H1 (cell line): ENCODE results near the gene GBF1. TPM values are rescaled to one million over a fixed set of nuclear protein-coding genes. Genes with fewer than 3 reads are reported as not detected.

Experiments used
- CTCF ChIA-PET: fragments of 300-600 bp; sonication (Branson Sonifier 250); formaldehyde crosslinking; loops from one replicate; lab custom pipeline; 2021; ENCODE audit not compliant: partially characterized antibody; lab: Charles Lee
- POLR2A ChIA-PET: fragments of 300-600 bp; sonication (Branson Sonifier 250); formaldehyde crosslinking; loops from one replicate; lab custom pipeline; 2021; ENCODE audit warnings: inconsistent platforms; ENCODE audit not compliant: partially characterized antibody; lab: Charles Lee
- DNase-seq, 2 experiments: peaks; one replicate each; pipeline versions ENCODE4 v3.0.0 to v3.0.0-alpha.2; 2010 to 2022; ENCODE audit warnings: low spot score in 2 of 2, low read depth in 1 of 2, mixed read lengths in 1 of 2
- FAIRE-seq: peaks from 2 replicates; lab custom pipeline; 2011; peaks lifted over from hg19 to GRCh38; lab: Jason Lieb, UNC
- H2AFZ ChIP-seq: 2 replicates; pipeline ENCODE4 v1.8.1; 2012; ENCODE audit warnings: low read length, inconsistent platforms
- H2AK5ac ChIP-seq: 2 replicates; pipeline ENCODE4 v1.6.1; 2013; ENCODE audit warnings: low read depth, low read length
- H2BK120ac ChIP-seq: replicated peaks from 2 replicates; pipeline ENCODE3; 2013; ENCODE audit warnings: low read depth, low read length, inconsistent platforms
- H2BK12ac ChIP-seq: 2 replicates; pipeline ENCODE4 v1.6.1; 2013; ENCODE audit warnings: low read depth, low read length
- H2BK15ac ChIP-seq: 2 replicates; pipeline ENCODE4 v1.6.1; 2013; ENCODE audit warnings: low read length
- H2BK20ac ChIP-seq: 2 replicates; pipeline ENCODE4 v1.6.1; 2013; ENCODE audit warnings: low read length
- H2BK5ac ChIP-seq: 2 replicates; pipeline ENCODE4 v1.6.1; 2013; ENCODE audit warnings: low read depth, low read length
- H3K14ac ChIP-seq: 2 replicates; pipeline ENCODE4 v1.6.1; 2013; ENCODE audit warnings: inconsistent platforms; ENCODE audit not compliant: insufficient read length
- H3K18ac ChIP-seq: 2 replicates; pipeline ENCODE4 v1.6.1; 2013; ENCODE audit warnings: low read length; ENCODE audit errors: extremely low read depth
- H3K23ac ChIP-seq: 2 replicates; pipeline ENCODE4 v1.6.1; 2013; ENCODE audit warnings: inconsistent platforms; ENCODE audit not compliant: insufficient read length
- H3K23me2 ChIP-seq: 2 replicates; pipeline ENCODE4 v1.6.1; 2013; ENCODE audit warnings: low read depth, low read length
- H3K27ac ChIP-seq: 2 replicates; pipeline ENCODE4 v1.6.1; 2011; ENCODE audit warnings: low read depth, low read length, inconsistent platforms
- H3K27me3 ChIP-seq, 4 experiments: replicated peaks in 1 of 4; 1 replicate in 1 of 4; 2 replicates in 3 of 4; pipeline versions ENCODE4 v1.6.1 to v1.8.1; 2011 to 2013; ENCODE audit warnings: low read length in 3 of 4, mild to moderate bottlenecking in 3 of 4, inconsistent platforms in 2 of 4, mixed read lengths in 2 of 4, moderate library complexity in 1 of 4; ENCODE audit not compliant: control insufficient read depth in 3 of 4, insufficient read depth in 3 of 4; ENCODE audit errors: extremely low read depth in 1 of 4
- H3K36me3 ChIP-seq, 4 experiments: 2 replicates each; pipeline versions ENCODE4 v1.6.1 to v1.8.1; 2011 to 2013; ENCODE audit warnings: mild to moderate bottlenecking in 4 of 4, low read length in 3 of 4, moderate library complexity in 2 of 4, control low read depth in 1 of 4, inconsistent platforms in 1 of 4; ENCODE audit not compliant: insufficient read depth in 4 of 4, control insufficient read depth in 2 of 4
- H3K4ac ChIP-seq: replicated peaks from 2 replicates; pipeline ENCODE3; 2013; ENCODE audit warnings: low read length, low read depth, mixed read lengths, inconsistent platforms; ENCODE audit not compliant: insufficient read length
- H3K4me1 ChIP-seq, 4 experiments: replicated peaks in 1 of 4; 1 replicate in 1 of 4; 2 replicates in 3 of 4; pipeline versions ENCODE4 v1.6.1 to v1.8.1; 2011 to 2013; ENCODE audit warnings: low read length in 3 of 4, inconsistent platforms in 2 of 4, mixed read lengths in 1 of 4; ENCODE audit not compliant: insufficient read depth in 4 of 4, control insufficient read depth in 3 of 4
- H3K4me2 ChIP-seq, 2 experiments: 2 replicates each; pipeline versions ENCODE4 v1.6.1 to v1.8.1; 2011 to 2013; ENCODE audit warnings: low read depth in 2 of 2, low read length in 2 of 2, control low read depth in 1 of 2, inconsistent platforms in 1 of 2, mild to moderate bottlenecking in 1 of 2; ENCODE audit not compliant: insufficient read depth in 1 of 2
- H3K4me3 ChIP-seq, 4 experiments: fragments of 200-600, 300-600 bp in 1 of 4; sonication (generic), shearing (Covaris generic), sonication (Bioruptor Twin) in 1 of 4; 2 replicates each; pipeline versions ENCODE4 v1.5.1 to v1.8.1; 2011 to 2016; ENCODE audit warnings: low read length in 4 of 4, low read depth in 3 of 4, control low read depth in 2 of 4, inconsistent platforms in 2 of 4, mild to moderate bottlenecking in 2 of 4, mixed read lengths in 1 of 4, moderate library complexity in 1 of 4; ENCODE audit not compliant: insufficient read depth in 2 of 4; ENCODE audit errors: extremely low read depth in 1 of 4
- H3K56ac ChIP-seq: replicated peaks from 2 replicates; pipeline ENCODE3; 2013; ENCODE audit warnings: low read depth, mild to moderate bottlenecking, mixed read lengths, low read length, inconsistent platforms; ENCODE audit not compliant: insufficient read length
- H3K79me1 ChIP-seq: 2 replicates; pipeline ENCODE4 v1.6.1; 2013; ENCODE audit warnings: low read depth, low read length, control low read depth
- H3K79me2 ChIP-seq, 2 experiments: 2 replicates each; pipeline versions ENCODE4 v1.6.1 to v1.8.1; 2012 to 2013; ENCODE audit warnings: low read length in 2 of 2, mild to moderate bottlenecking in 2 of 2, inconsistent platforms in 1 of 2; ENCODE audit not compliant: insufficient read depth in 2 of 2, control insufficient read depth in 1 of 2
- H3K9ac ChIP-seq, 4 experiments: replicated peaks in 1 of 4; 1 replicate in 1 of 4; 2 replicates in 3 of 4; pipeline versions ENCODE4 v1.6.1 to v1.8.1; 2011 to 2013; ENCODE audit warnings: low read depth in 3 of 4, low read length in 3 of 4, control low read depth in 2 of 4, mild to moderate bottlenecking in 2 of 4, moderate library complexity in 2 of 4, inconsistent platforms in 1 of 4; ENCODE audit errors: extremely low read depth in 1 of 4
- H3K9me3 ChIP-seq, 2 experiments: 2 replicates each; pipeline versions ENCODE4 v1.6.1 to v1.8.1; 2012 to 2013; ENCODE audit warnings: mild to moderate bottlenecking in 2 of 2, moderate library complexity in 2 of 2, control low read depth in 1 of 2, inconsistent platforms in 1 of 2, low read depth in 1 of 2, low read length in 1 of 2, mixed read lengths in 1 of 2; ENCODE audit not compliant: insufficient read depth in 2 of 2
- H4K20me1 ChIP-seq, 2 experiments: replicated peaks in 1 of 2; 2 replicates each; pipeline versions ENCODE3 to v1.8.1; 2011 to 2013; ENCODE audit warnings: inconsistent platforms in 2 of 2, low read length in 2 of 2, mild to moderate bottlenecking in 1 of 2; ENCODE audit not compliant: insufficient read depth in 2 of 2, control insufficient read depth in 1 of 2
- H4K5ac ChIP-seq: 2 replicates; pipeline ENCODE4 v1.6.1; 2013; ENCODE audit warnings: low read length, low read depth, mixed read lengths, inconsistent platforms; ENCODE audit not compliant: insufficient read length
- H4K8ac ChIP-seq: 2 replicates; pipeline ENCODE4 v1.8.0; 2013; ENCODE audit warnings: mild to moderate bottlenecking, moderate library complexity, low read length, inconsistent platforms; ENCODE audit not compliant: insufficient read depth; ENCODE audit errors: extremely low read depth
- H4K91ac ChIP-seq: replicated peaks from 2 replicates; pipeline ENCODE3; 2013; ENCODE audit warnings: low read length, mixed read lengths, inconsistent platforms; ENCODE audit not compliant: insufficient read length
- ATF2 ChIP-seq: IDR thresholded peaks from 2 replicates; pipeline ENCODE4 v1.6.1; 2012; ENCODE audit warnings: low read length, inconsistent platforms
- CEBPB ChIP-seq: IDR thresholded peaks from 2 replicates; pipeline ENCODE4 v1.6.1; 2012; ENCODE audit warnings: low read depth, low read length
- CTCF ChIP-seq, 3 experiments: IDR thresholded peaks; 1 replicate in 2 of 3; 2 replicates in 1 of 3; pipeline versions ENCODE4 v1.5.1 to v1.6.1; 2011; ENCODE audit warnings: low read length in 3 of 3, mild to moderate bottlenecking in 3 of 3, inconsistent platforms in 2 of 3, low read depth in 1 of 3, moderate library complexity in 1 of 3; ENCODE audit not compliant: insufficient read depth in 1 of 3; ENCODE audit errors: control extremely low read depth in 1 of 3
- EZH2 ChIP-seq: fragments of 200-600 bp; sonication (generic); IDR thresholded peaks from 2 replicates; pipeline ENCODE4 v1.7.1; 2012; ENCODE audit warnings: low read depth, mild to moderate bottlenecking, moderate library complexity, low read length, inconsistent platforms; ENCODE audit not compliant: severe bottlenecking
- MAX ChIP-seq: IDR thresholded peaks from 2 replicates; pipeline ENCODE4 v1.6.1; 2012; ENCODE audit warnings: inconsistent platforms
- POU5F1 ChIP-seq: IDR thresholded peaks from 2 replicates; pipeline ENCODE4 v1.6.1; 2011; ENCODE audit warnings: low read depth, mild to moderate bottlenecking, low read length, moderate library complexity
- RFX5 ChIP-seq: IDR thresholded peaks from 2 replicates; pipeline ENCODE4 v1.6.1; 2011; ENCODE audit warnings: low read depth, low read length, improper control_type of control experiment, borderline replicate concordance
- TAF1 ChIP-seq: IDR thresholded peaks from 2 replicates; pipeline ENCODE4 v1.6.1; 2011; ENCODE audit warnings: mild to moderate bottlenecking, low read depth, low read length
- TCF12 ChIP-seq: IDR thresholded peaks from 2 replicates; pipeline ENCODE4 v1.6.1; 2011; ENCODE audit warnings: low read depth, mild to moderate bottlenecking, low read length
- ZNF274 ChIP-seq: IDR thresholded peaks from 2 replicates; pipeline ENCODE4 v1.7.0; 2012; ENCODE audit warnings: low read length, borderline replicate concordance; ENCODE audit errors: extremely low read depth
- WGBS, 2 experiments: shearing (Covaris generic) in 1 of 2; methylation state at CpG; one replicate each; pipeline versions ENCODE4 v1.1.6 to v1.1.7; 2013 to 2015; ENCODE audit warnings: low lambda C conversion rate in 2 of 2, mixed read lengths in 2 of 2, inconsistent platforms in 1 of 2, low coverage in 1 of 2, missing lambda C conversion rate in 1 of 2; ENCODE audit not compliant: insufficient replicate concordance in 2 of 2, insufficient coverage in 1 of 2, insufficient read length in 1 of 2; ENCODE audit errors: extremely low coverage in 1 of 2, missing lambda C conversion rate in 1 of 2; 5-methylcytosine and 5-hydroxymethylcytosine counted together
- polyA plus RNA-seq, 7 experiments: library from polyadenylated mRNA; depleted of rRNA in 3 of 7; stranded (reverse) in 5 of 7; unstranded in 2 of 7; fragments of >200 nt in 5 of 7; fragments of 200-250 nt in 2 of 7; gene quantifications; 1 replicate in 5 of 7; 2 replicates in 1 of 7; 4 replicates in 1 of 7; pipeline versions ENCODE4 v1.2.1 to v1.2.3, GENCODE V29; 2011 to 2013; ENCODE audit warnings: missing spikeins in 2 of 7, mixed read lengths in 2 of 7
- total RNA-seq: library from RNA; stranded (reverse); fragmentation: NEBNext Ultra II Directional; extraction: Animal tissue kit (Norgen Biotek cat#: 25700); gene quantifications from 2 replicates; pipeline ENCODE4 v1.2.1, GENCODE V29; 2021

The GBF1 gene
- total and polyA plus RNA-seq, 2 of the 8 experiments (the other 6 are each of a cell fraction or from before 2014, with no cell fraction given) = 11.0 to 25.5 TPM

GRCh38 chr10:102235598-102235920 lies 9.8 kb upstream of the GBF1 start:
- 88% methylated on average over 1 of the region's 1 CpG; no CpG with 5 or more reads in 1 of the 2 experiments for WGBS, 2 experiments
- no peak overlapping the region for H3K23ac ChIP-seq
- no peak for TF ChIP-seq MAX
- no peak for TF ChIP-seq CEBPB
- no peak for TF ChIP-seq TCF12
- no peak for TF ChIP-seq TAF1
- no peak for TF ChIP-seq ZNF274
- TF ChIP-seq CTCF (IDR thresholded peaks at IDR 0.05; ENCODE audit: control extremely low read depth in 1 of 3, insufficient read depth in 1 of 3, low read depth in 1 of 3, low read length in 3 of 3) = no peak
- no peak for TF ChIP-seq EZH2
- no peak for TF ChIP-seq ATF2
- no peak for TF ChIP-seq POU5F1
- TF ChIP-seq RFX5 = no peak

More at GRCh38 chr10:102235598-102235920, 9.8 kb upstream of the GBF1 start:
- Histone ChIP-seq H2BK15ac (no peak overlapping the region), H3K23me2 (peaks cover 3% of the 10 kb centered on the region; the same call in 1 of the 2 replicates), H2AFZ (no peak overlapping the region), H3K14ac (no peak overlapping the region), H3K56ac (no peak overlapping the region), H3K18ac (no peak overlapping the region), H3K4ac (no peak overlapping the region), H3K79me1 (no peaks in the 10 kb centered on the region), H3K4me1 (peaks cover 0 to 15% (median 3%) of the 10 kb centered on the region in 4 experiments; a peak in 5 of 7 replicates), H3K9me3 (no peaks in the 10 kb centered on the region), H2BK5ac (no peak overlapping the region), H2BK120ac (no peak overlapping the region), H4K20me1 (peaks cover 0 to 11% of the 10 kb centered on the region in 2 experiments), H3K4me3 (no peak overlapping the region), H3K36me3 (no peaks in the 10 kb centered on the region; a peak in 1 of 8 replicates), H3K9ac (no peak overlapping the region), H3K4me2 (no peak overlapping the region), H4K5ac (no peak overlapping the region), H4K91ac (no peak overlapping the region), H3K27me3 (peaks cover 41 to 94% (median 80%) of the 10 kb centered on the region in 4 experiments), H2BK12ac (no peak overlapping the region), H3K27ac (no peak overlapping the region), H2BK20ac (no peak overlapping the region), H4K8ac (no peak overlapping the region), H3K79me2 (no peaks in the 10 kb centered on the region), H2AK5ac (no peak overlapping the region)
- CTCF ChIA-PET = interaction anchor here (0.6 to 24.6 kb wide), 12 partner anchors 8 to 274 kb away, joined by 3 to 862 read pairs (median 4); partner anchors contain the start of genes GBF1 and NFKB2
- FAIRE-seq (no peak), DNase-seq (no peak)
- POLR2A ChIA-PET = interaction anchor here (1.4 kb wide), 1 partner anchor 160 kb away, joined by 4 read pairs; the partner anchor contains the start of gene NFKB2
